HCT116 (cell line): Measurements from ENCODE around the gene PRICKLE3.

Experiments used
- EGR1 ChIP-seq: IDR thresholded peaks from 2 replicates; pipeline ENCODE4 v1.6.1; 2012; ENCODE audit warnings: low read depth
- EZH2 ChIP-seq: fragments of 200-600 bp; sonication (generic); IDR thresholded peaks from 2 replicates; pipeline ENCODE4 v1.6.1; 2017; ENCODE audit warnings: antibody characterized with exemption, mixed run types
- POLR2A ChIP-seq: IDR thresholded peaks from 2 replicates; pipeline ENCODE4 v1.7.0; 2011; ENCODE audit warnings: borderline replicate concordance; ENCODE audit not compliant: insufficient read depth, insufficient read length; ENCODE audit errors: extremely low read depth
- POLR2AphosphoS5 ChIP-seq: IDR thresholded peaks from 2 replicates; pipeline ENCODE4 v1.6.1; 2011; ENCODE audit warnings: mild to moderate bottlenecking, low read depth, low read length, moderate library complexity
- RAD21 ChIP-seq: IDR thresholded peaks from 2 replicates; pipeline ENCODE4 v1.6.1; 2012; ENCODE audit warnings: low read depth, mild to moderate bottlenecking
- SIN3A ChIP-seq: IDR thresholded peaks from 2 replicates; pipeline ENCODE4 v1.6.1; 2012; ENCODE audit warnings: low read depth
- SP1 ChIP-seq: IDR thresholded peaks from 2 replicates; pipeline ENCODE4 v1.6.1; 2012; ENCODE audit warnings: low read depth
- TCF7L2 ChIP-seq: IDR thresholded peaks from 2 replicates; pipeline ENCODE4 v1.7.0; 2011; ENCODE audit warnings: borderline replicate concordance, inconsistent platforms; ENCODE audit not compliant: insufficient read depth, insufficient read length; ENCODE audit errors: extremely low read depth
- TF ChIP-seq, protein P1 (sequence below), 3 experiments: fragments of 200-600 bp in 1 of 3; sonication (generic) in 1 of 3; IDR thresholded peaks in 2 of 3; conservative IDR thresholded peaks in 1 of 3; 2 replicates each; pipeline ENCODE4 v1.5.1; 2012 to 2017; ENCODE audit warnings: low read depth in 2 of 3, low read length in 2 of 3, antibody characterized with exemption in 1 of 3, borderline replicate concordance in 1 of 3, control low read depth in 1 of 3, mild to moderate bottlenecking in 1 of 3, mixed read lengths in 1 of 3, mixed run types in 1 of 3, moderate library complexity in 1 of 3; ENCODE audit not compliant: insufficient read depth in 1 of 3
- TF ChIP-seq, protein P2 (sequence below): IDR thresholded peaks from 2 replicates; pipeline ENCODE4 v1.6.1; 2012
- TF ChIP-seq, protein P3 (sequence below): IDR thresholded peaks from 2 replicates; pipeline ENCODE4 v1.6.1; 2012
- TF ChIP-seq, protein P4 (sequence below): IDR thresholded peaks from 2 replicates; pipeline ENCODE4 v1.6.1; 2012; ENCODE audit warnings: low read depth

DNA sequence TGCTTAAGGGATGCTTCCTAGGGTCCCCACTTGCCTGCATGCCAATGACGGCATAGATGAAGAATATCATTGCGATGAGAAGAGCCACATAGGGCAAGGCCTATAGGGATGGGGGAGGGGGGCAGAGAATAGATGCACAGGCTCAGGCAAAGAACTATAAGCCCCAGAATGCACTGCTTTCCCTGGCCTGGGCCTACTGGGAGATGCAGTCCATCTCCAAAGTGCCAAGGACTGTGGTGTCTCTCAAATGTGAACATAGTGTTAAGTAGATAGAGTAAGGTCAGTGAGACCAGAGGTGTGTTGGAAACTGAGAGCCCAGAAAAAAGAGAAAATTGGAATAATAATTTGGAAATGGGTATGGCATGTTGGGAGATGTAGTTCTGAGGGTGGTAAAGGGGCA, 26.0 kb upstream of the PRICKLE3 start:
- TF ChIP-seq, protein P1, sequence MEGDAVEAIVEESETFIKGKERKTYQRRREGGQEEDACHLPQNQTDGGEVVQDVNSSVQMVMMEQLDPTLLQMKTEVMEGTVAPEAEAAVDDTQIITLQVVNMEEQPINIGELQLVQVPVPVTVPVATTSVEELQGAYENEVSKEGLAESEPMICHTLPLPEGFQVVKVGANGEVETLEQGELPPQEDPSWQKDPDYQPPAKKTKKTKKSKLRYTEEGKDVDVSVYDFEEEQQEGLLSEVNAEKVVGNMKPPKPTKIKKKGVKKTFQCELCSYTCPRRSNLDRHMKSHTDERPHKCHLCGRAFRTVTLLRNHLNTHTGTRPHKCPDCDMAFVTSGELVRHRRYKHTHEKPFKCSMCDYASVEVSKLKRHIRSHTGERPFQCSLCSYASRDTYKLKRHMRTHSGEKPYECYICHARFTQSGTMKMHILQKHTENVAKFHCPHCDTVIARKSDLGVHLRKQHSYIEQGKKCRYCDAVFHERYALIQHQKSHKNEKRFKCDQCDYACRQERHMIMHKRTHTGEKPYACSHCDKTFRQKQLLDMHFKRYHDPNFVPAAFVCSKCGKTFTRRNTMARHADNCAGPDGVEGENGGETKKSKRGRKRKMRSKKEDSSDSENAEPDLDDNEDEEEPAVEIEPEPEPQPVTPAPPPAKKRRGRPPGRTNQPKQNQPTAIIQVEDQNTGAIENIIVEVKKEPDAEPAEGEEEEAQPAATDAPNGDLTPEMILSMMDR (IDR thresholded peaks at IDR 0.05 in 2 of 3, conservative IDR thresholded peaks at IDR 0.05 in 1 of 3; ENCODE audit: borderline replicate concordance in 1 of 3, insufficient read depth in 1 of 3, low read depth in 2 of 3, low read length in 2 of 3): no peak
- TF ChIP-seq POLR2AphosphoS5 (no peak), POLR2A (no peak), EZH2 (no peak), SIN3A (no peak), RAD21 (no peak), TCF7L2 (no peak), EGR1 (no peak), SP1 (no peak)
- TF ChIP-seq, protein P2, sequence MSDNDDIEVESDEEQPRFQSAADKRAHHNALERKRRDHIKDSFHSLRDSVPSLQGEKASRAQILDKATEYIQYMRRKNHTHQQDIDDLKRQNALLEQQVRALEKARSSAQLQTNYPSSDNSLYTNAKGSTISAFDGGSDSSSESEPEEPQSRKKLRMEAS: no peak
- TF ChIP-seq, protein P3, sequence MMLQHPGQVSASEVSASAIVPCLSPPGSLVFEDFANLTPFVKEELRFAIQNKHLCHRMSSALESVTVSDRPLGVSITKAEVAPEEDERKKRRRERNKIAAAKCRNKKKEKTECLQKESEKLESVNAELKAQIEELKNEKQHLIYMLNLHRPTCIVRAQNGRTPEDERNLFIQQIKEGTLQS: no peak
- TF ChIP-seq, protein P4, sequence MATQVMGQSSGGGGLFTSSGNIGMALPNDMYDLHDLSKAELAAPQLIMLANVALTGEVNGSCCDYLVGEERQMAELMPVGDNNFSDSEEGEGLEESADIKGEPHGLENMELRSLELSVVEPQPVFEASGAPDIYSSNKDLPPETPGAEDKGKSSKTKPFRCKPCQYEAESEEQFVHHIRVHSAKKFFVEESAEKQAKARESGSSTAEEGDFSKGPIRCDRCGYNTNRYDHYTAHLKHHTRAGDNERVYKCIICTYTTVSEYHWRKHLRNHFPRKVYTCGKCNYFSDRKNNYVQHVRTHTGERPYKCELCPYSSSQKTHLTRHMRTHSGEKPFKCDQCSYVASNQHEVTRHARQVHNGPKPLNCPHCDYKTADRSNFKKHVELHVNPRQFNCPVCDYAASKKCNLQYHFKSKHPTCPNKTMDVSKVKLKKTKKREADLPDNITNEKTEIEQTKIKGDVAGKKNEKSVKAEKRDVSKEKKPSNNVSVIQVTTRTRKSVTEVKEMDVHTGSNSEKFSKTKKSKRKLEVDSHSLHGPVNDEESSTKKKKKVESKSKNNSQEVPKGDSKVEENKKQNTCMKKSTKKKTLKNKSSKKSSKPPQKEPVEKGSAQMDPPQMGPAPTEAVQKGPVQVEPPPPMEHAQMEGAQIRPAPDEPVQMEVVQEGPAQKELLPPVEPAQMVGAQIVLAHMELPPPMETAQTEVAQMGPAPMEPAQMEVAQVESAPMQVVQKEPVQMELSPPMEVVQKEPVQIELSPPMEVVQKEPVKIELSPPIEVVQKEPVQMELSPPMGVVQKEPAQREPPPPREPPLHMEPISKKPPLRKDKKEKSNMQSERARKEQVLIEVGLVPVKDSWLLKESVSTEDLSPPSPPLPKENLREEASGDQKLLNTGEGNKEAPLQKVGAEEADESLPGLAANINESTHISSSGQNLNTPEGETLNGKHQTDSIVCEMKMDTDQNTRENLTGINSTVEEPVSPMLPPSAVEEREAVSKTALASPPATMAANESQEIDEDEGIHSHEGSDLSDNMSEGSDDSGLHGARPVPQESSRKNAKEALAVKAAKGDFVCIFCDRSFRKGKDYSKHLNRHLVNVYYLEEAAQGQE: no peak
